ENCODE measurements around the gene SLC47A2.
A peak's percentile ranks its signal among the peaks of the same experiment; 100 is the strongest.

Gene SLC47A2

DNA sequence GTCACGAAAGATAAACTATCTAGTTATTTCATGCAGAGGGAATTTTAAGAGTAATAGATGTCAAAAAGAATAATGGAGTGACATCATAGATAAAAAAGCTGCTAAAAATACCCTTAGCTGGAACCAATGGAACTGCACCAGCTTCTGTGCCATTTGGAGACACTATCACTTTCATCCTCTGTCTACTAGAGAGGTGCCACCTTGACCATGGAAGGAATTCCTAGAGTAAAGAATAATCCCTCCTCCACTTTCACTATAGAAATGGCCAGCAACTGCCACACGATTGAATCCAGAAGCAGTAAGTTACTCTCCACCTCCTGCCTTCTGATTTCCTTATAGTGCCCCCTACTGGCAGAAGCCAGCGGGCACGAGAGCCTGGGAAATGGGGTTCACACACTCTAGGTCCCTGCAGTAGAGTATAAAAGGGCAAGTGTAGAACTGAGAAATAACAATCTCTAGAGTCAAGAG lies 70.6 kb downstream of the SLC47A2 start:
- Histone ChIP-seq H3K36me3 (ENCODE audit: insufficient read depth) (no peaks in the 10 kb centered on the region), H3K4me1 (ENCODE audit: low read depth, poor library complexity, severe bottlenecking) (peaks cover 28% of the 10 kb centered on the region), H3K27ac (no peak overlapping the region), H3K27me3 (ENCODE audit: insufficient read depth, low read depth) (no peaks in the 10 kb centered on the region), H3K4me3 (IDR thresholded peaks at IDR 0.05; ENCODE audit: insufficient read depth, low read depth, low read length) (no peak overlapping the region), H3K4me2 (no peak overlapping the region), H2AFZ (ENCODE audit: low read depth) (no peak overlapping the region), H3K9ac (no peak overlapping the region), H4K20me1 (ENCODE audit: insufficient read depth) (no peaks in the 10 kb centered on the region), H3K79me2 (ENCODE audit: insufficient read depth, low read depth) (peaks cover 16% of the 10 kb centered on the region; the same call in 1 of the 2 replicates)
- TF ChIP-seq, protein P1, sequence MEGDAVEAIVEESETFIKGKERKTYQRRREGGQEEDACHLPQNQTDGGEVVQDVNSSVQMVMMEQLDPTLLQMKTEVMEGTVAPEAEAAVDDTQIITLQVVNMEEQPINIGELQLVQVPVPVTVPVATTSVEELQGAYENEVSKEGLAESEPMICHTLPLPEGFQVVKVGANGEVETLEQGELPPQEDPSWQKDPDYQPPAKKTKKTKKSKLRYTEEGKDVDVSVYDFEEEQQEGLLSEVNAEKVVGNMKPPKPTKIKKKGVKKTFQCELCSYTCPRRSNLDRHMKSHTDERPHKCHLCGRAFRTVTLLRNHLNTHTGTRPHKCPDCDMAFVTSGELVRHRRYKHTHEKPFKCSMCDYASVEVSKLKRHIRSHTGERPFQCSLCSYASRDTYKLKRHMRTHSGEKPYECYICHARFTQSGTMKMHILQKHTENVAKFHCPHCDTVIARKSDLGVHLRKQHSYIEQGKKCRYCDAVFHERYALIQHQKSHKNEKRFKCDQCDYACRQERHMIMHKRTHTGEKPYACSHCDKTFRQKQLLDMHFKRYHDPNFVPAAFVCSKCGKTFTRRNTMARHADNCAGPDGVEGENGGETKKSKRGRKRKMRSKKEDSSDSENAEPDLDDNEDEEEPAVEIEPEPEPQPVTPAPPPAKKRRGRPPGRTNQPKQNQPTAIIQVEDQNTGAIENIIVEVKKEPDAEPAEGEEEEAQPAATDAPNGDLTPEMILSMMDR (conservative IDR thresholded peaks at IDR 0.05; ENCODE audit: low read depth, low read length): peak; percentile 73

DNA sequence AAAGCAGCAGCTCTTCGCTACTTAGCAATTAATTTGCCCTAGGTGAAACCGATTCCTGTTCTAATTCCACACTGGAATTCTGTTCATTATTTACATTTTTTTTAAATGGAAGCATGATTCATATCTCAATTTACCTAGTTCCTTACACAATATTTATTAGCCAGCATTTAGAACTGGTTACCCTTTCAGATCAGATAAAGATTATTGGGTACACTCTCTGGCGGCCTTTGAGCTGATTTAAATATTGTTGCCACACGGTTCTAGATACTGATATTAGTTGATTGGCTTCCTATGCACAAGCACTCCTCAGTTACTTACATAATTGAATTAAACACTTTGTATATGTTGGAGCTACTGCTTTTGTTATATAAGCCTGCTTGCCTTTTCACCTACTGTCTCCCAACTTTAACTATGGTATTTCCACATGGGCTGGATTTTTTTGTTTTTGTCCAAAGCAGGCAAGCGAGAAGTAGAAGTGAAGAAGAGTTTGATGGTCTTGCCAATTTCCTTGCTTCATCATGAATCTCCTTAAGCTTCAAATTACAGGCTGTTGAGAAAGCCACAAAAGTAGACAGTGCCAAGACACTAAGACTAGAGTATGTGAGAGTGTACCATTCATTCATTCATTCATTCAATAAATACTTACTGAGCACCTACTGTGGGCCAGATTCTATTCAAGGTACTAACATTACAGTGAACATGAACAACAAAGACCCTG lies 71.7 kb downstream of the SLC47A2 start:
- H3K36me3 ChIP-seq (ENCODE audit: insufficient read depth): no peaks in the 10 kb centered on the region
- TF ChIP-seq, protein P1 (conservative IDR thresholded peaks at IDR 0.05; ENCODE audit: low read depth, low read length): no peak
- H2AFZ ChIP-seq (ENCODE audit: low read depth): no peak overlapping the region
- H3K27me3 ChIP-seq (ENCODE audit: insufficient read depth, low read depth): no peaks in the 10 kb centered on the region
- H3K27ac ChIP-seq: no peak overlapping the region
- no peaks in the 10 kb centered on the region for H4K20me1 ChIP-seq (ENCODE audit: insufficient read depth)
- no peak overlapping the region for H3K4me3 ChIP-seq (IDR thresholded peaks at IDR 0.05; ENCODE audit: insufficient read depth, low read depth, low read length)
- H3K4me2 ChIP-seq: no peak overlapping the region
- peaks cover 25% of the 10 kb centered on the region for H3K4me1 ChIP-seq (ENCODE audit: low read depth, poor library complexity, severe bottlenecking)
- no peak overlapping the region for H3K9ac ChIP-seq
- peaks cover 5% of the 10 kb centered on the region; the same call in 1 of the 2 replicates for H3K79me2 ChIP-seq (ENCODE audit: insufficient read depth, low read depth)

DNA sequence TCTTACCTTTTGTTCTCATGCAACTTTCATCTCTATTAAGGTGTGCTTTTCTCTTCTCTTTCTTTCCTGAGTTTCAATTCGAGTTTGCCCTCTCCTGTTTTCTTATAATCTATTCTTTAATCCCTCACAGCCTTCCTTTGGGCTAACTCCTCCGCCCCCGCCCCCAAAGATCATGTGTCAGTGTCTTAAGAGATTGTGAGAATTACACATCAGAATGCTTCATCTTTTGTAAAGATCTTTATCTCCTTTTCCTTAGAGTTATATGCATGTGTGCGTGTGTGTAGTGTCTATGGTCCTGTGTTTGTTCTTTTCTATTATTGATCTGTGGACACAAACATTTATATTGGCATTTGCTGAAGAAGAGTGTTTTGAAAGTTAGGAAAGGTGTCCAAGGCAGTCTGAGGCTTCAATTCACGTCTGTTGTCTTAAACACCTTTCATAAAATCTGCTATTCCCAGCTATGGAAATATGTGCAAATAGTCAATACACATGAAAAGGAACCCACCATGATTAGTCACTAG lies 74.0 kb downstream of the SLC47A2 start:
- no peak overlapping the region for H3K9ac ChIP-seq
- no peaks in the 10 kb centered on the region for H4K20me1 ChIP-seq (ENCODE audit: insufficient read depth)
- H3K4me1 ChIP-seq (ENCODE audit: low read depth, poor library complexity, severe bottlenecking): peaks cover 22% of the 10 kb centered on the region
- H3K27ac ChIP-seq: no peak overlapping the region
- H3K4me3 ChIP-seq (IDR thresholded peaks at IDR 0.05; ENCODE audit: insufficient read depth, low read depth, low read length): no peak overlapping the region
- TF ChIP-seq, protein P1 (conservative IDR thresholded peaks at IDR 0.05; ENCODE audit: low read depth, low read length): no peak
- no peaks in the 10 kb centered on the region for H3K27me3 ChIP-seq (ENCODE audit: insufficient read depth, low read depth)
- no peak overlapping the region for H3K4me2 ChIP-seq
- H3K36me3 ChIP-seq (ENCODE audit: insufficient read depth): no peaks in the 10 kb centered on the region
- H3K79me2 ChIP-seq (ENCODE audit: insufficient read depth, low read depth): no peaks in the 10 kb centered on the region
- H2AFZ ChIP-seq (ENCODE audit: low read depth): no peak overlapping the region

DNA sequence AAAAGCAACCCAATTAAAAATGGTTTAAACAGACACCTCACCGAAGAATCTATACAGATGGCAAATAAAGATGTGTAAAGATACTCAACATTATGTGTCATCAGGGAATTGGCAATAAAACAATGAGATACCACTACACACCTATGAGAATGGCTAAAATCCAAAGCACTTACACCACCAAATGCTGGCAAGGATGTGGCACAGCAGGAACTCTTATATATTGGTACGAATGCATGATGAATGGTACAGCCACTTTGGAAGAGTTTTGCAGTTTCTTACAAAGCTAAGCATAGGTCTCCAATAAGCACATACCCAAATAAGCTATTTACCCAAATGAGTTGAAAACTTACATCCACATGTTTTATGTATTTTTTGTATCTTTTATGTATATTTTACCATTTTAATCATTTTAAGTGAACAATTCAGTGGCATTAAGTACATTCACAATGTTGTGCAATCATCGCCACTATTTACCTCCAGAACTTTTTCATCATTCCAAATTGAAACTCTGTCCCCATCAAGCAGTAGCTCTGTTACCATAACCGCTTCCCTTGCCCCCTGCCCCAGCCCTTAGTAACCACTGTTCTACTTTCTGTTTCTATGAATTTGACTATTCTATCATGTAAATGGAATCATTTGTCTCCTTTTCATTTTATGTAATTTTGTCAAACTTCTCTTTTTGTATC lies 74.6 kb downstream of the SLC47A2 start:
- no peaks in the 10 kb centered on the region for H3K79me2 ChIP-seq (ENCODE audit: insufficient read depth, low read depth)
- H3K27me3 ChIP-seq (ENCODE audit: insufficient read depth, low read depth): no peaks in the 10 kb centered on the region
- no peak overlapping the region for H2AFZ ChIP-seq (ENCODE audit: low read depth)
- no peak overlapping the region for H3K4me2 ChIP-seq
- TF ChIP-seq, protein P1 (conservative IDR thresholded peaks at IDR 0.05; ENCODE audit: low read depth, low read length): no peak
- no peak overlapping the region for H3K9ac ChIP-seq
- no peak overlapping the region for H3K27ac ChIP-seq
- H3K36me3 ChIP-seq (ENCODE audit: insufficient read depth): no peaks in the 10 kb centered on the region
- peaks cover 16% of the 10 kb centered on the region for H3K4me1 ChIP-seq (ENCODE audit: low read depth, poor library complexity, severe bottlenecking)
- H4K20me1 ChIP-seq (ENCODE audit: insufficient read depth): no peaks in the 10 kb centered on the region
- no peak overlapping the region for H3K4me3 ChIP-seq (IDR thresholded peaks at IDR 0.05; ENCODE audit: insufficient read depth, low read depth, low read length)
